ENCODE results near the gene ERC2.

The ERC2 gene

GRCh38 chr3:55654123-55654760, 814.0 kb downstream of the ERC2 start:
- H3K9ac ChIP-seq: no peak overlapping the region
- no peak overlapping the region for H3K4me2 ChIP-seq (ENCODE audit: low read length)
- no peak for TF ChIP-seq CTCF (IDR thresholded peaks at IDR 0.05)
- no peak overlapping the region for H2AFZ ChIP-seq
- H3K4me3 ChIP-seq (ENCODE audit: low read depth, low read length): no peak overlapping the region
- no peak overlapping the region for H3K27ac ChIP-seq
- H3K27me3 ChIP-seq (ENCODE audit: control insufficient read depth, insufficient read depth, low read length): no peaks in the 10 kb centered on the region
- no peaks in the 10 kb centered on the region for H3K36me3 ChIP-seq (ENCODE audit: control insufficient read depth, insufficient read depth, low read length)
- no peaks in the 10 kb centered on the region for H3K4me1 ChIP-seq
- no peaks in the 10 kb centered on the region for H3K9me3 ChIP-seq (ENCODE audit: control insufficient read depth, low read length)
- no peaks in the 10 kb centered on the region for H3K79me2 ChIP-seq

GRCh38 chr3:55651011-55651410, 817.3 kb downstream of the ERC2 start:
- no peaks in the 10 kb centered on the region for H3K9me3 ChIP-seq (ENCODE audit: control insufficient read depth, low read length)
- H3K36me3 ChIP-seq (ENCODE audit: control insufficient read depth, insufficient read depth, low read length): no peaks in the 10 kb centered on the region
- no peaks in the 10 kb centered on the region for H3K4me1 ChIP-seq
- TF ChIP-seq CTCF (IDR thresholded peaks at IDR 0.05): no peak
- H3K4me2 ChIP-seq (ENCODE audit: low read length): no peak overlapping the region
- H3K27ac ChIP-seq: no peak overlapping the region
- H3K9ac ChIP-seq: no peak overlapping the region
- H3K79me2 ChIP-seq: no peaks in the 10 kb centered on the region
- H3K4me3 ChIP-seq (ENCODE audit: low read depth, low read length): no peak overlapping the region
- no peak overlapping the region for H2AFZ ChIP-seq
- H3K27me3 ChIP-seq (ENCODE audit: control insufficient read depth, insufficient read depth, low read length): no peaks in the 10 kb centered on the region

GRCh38 chr3:55650011-55650410, 818.3 kb downstream of the ERC2 start:
- Histone ChIP-seq H3K79me2 (no peaks in the 10 kb centered on the region), H3K27me3 (ENCODE audit: control insufficient read depth, insufficient read depth, low read length) (no peaks in the 10 kb centered on the region), H3K9me3 (ENCODE audit: control insufficient read depth, low read length) (no peaks in the 10 kb centered on the region), H3K4me3 (ENCODE audit: low read depth, low read length) (no peak overlapping the region), H2AFZ (no peak overlapping the region), H3K4me2 (ENCODE audit: low read length) (no peak overlapping the region), H3K27ac (no peak overlapping the region), H3K4me1 (no peaks in the 10 kb centered on the region), H3K9ac (no peak overlapping the region), H3K36me3 (ENCODE audit: control insufficient read depth, insufficient read depth, low read length) (no peaks in the 10 kb centered on the region)
- TF ChIP-seq CTCF (IDR thresholded peaks at IDR 0.05): no peak

- H3K27ac ChIP-seq: no peak overlapping the region
- no peaks in the 10 kb centered on the region for H3K27me3 ChIP-seq (ENCODE audit: control insufficient read depth, insufficient read depth, low read length)
- no peaks in the 10 kb centered on the region for H3K79me2 ChIP-seq
- H3K9ac ChIP-seq: no peak overlapping the region
- H3K4me2 ChIP-seq (ENCODE audit: low read length): no peak overlapping the region
- no peak for TF ChIP-seq CTCF (IDR thresholded peaks at IDR 0.05)
- H3K4me3 ChIP-seq (ENCODE audit: low read depth, low read length): no peak overlapping the region
- no peaks in the 10 kb centered on the region for H3K9me3 ChIP-seq (ENCODE audit: control insufficient read depth, low read length)
- no peaks in the 10 kb centered on the region for H3K4me1 ChIP-seq
- H3K36me3 ChIP-seq (ENCODE audit: control insufficient read depth, insufficient read depth, low read length): no peaks in the 10 kb centered on the region
- H2AFZ ChIP-seq: no peak overlapping the region
Measured at GRCh38 chr3:55649554-55649953, 818.7 kb downstream of the ERC2 start.

GRCh38 chr3:55648591-55649318, 819.5 kb downstream of the ERC2 start:
- no peaks in the 10 kb centered on the region for H3K4me1 ChIP-seq
- H3K27ac ChIP-seq: no peak overlapping the region
- no peak overlapping the region for H3K4me3 ChIP-seq (ENCODE audit: low read depth, low read length)
- TF ChIP-seq CTCF (IDR thresholded peaks at IDR 0.05): no peak
- no peaks in the 10 kb centered on the region for H3K36me3 ChIP-seq (ENCODE audit: control insufficient read depth, insufficient read depth, low read length)
- no peaks in the 10 kb centered on the region for H3K27me3 ChIP-seq (ENCODE audit: control insufficient read depth, insufficient read depth, low read length)
- no peak overlapping the region for H2AFZ ChIP-seq
- H3K79me2 ChIP-seq: no peaks in the 10 kb centered on the region
- H3K9ac ChIP-seq: no peak overlapping the region
- no peak overlapping the region for H3K4me2 ChIP-seq (ENCODE audit: low read length)
- no peaks in the 10 kb centered on the region for H3K9me3 ChIP-seq (ENCODE audit: control insufficient read depth, low read length)
